HG02870 (cell line): ENCODE data around the gene ISCU.
A peak's percentile ranks its signal among the peaks of the same experiment; 100 is the strongest.
"Not testable (repeated sequence)": the region's sequence is repeated elsewhere in the genome, so short reads cannot be mapped to it uniquely, and the experiment has no call there.

ENCODE experiments used
- ATAC-seq: cut with Tn5 transposase; IDR thresholded peaks from one replicate; pipeline ENCODE4 v1.9.1; 2021; ENCODE audit warnings: mild to moderate bottlenecking, moderate library complexity; ENCODE audit not compliant: unreplicated experiment

The ISCU gene

DNA sequence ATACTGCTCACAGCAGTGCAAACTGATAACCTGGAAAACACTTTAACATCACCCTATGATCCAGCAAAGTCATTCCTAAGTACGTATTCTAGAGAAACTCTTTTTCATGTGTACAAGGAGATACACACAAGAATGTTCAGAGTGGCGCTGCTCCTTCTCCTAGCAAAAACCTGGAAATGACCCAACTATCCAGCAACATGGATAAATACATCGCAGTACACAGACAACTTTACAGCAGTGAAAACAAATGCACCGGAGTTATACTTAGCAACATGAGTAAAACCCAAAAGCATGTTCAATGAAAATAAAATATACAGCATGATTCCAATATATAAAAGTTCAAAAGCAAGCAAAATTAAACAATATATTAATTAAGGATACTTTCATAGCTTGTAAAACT, 20.1 kb upstream of the ISCU start:
- no peak for ATAC-seq

DNA sequence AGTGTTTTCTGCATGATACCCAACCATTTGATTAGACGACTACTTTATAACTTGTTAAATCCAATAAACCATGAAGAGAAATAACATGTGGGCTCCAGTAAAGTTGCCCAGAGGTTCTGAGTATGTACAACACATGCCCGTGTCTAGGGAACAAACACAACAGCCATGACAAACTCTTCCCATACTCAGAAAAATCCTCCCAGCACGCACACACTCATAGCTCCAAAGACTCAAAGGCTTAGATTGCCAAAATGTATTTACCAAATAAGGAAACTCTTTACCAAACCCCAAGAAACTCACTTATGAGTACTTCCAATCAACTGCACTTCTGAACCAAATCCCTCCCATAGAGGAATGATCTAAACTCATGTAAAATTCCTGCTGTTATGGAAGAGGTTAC, 18.7 kb upstream of the ISCU start:
- no peak for ATAC-seq

DNA sequence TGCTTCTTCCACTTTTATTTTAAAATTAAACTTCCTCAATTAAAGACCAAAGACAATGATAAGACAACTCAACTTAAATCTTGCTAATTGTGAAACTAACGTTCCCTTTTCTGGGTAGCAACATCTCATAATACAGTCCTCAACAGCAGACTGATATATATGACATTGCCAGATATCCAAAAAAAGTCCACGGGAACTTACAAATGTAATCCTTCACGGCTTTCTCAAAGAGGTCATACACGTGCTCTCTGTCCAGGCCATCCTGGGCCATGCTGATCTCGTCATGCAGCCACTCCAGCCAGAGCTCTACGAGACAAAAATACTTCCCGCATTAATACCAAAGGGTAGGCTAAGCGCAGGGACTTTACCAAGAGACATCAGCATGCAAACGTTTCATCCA, 14.7 kb upstream of the ISCU start:
- no peak for ATAC-seq

DNA sequence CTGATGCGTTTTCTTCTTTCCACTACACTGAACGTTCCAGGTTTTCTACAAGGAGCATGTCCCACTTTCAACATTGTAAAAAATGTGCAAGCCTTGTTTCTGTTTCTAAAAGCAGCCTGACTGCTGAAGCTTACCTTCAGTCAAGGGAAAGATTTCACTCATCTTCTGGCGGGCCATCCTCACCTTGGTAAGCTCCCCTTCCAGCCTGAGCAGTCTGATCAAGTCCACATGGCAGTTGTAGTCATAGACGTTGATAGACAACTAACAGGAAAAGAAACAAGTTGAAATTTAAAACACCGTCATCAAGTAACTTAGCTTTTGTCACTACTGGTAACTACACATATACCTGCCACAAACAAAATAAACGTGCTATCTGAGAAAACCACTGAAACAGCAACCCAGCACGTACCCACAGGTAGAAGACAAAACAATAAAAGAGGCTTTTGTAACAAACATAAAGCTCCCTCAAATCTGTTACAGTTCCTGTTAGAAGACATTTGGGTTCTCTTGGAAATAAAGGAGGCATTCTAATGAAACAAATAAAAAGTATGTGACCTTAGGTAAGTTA, 13.4 kb upstream of the ISCU start:
- no peak for ATAC-seq

DNA sequence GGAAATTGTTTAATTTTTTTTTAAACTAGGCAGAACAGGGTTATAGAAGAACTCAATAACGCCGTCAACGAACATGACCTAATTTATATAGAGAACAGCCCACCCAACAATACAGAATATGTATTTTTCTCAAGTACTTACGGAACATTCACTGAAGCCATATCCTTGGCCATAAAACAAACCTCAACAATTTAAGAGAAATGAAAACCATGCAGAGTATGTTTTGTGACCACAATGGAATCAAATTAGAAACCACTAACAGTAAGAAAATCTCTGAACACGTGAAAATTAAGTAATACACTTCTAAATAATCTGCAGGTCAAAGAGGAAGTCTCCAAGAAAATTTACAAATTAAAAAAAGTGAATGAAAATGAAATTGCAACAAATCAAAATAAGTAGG, 10.9 kb upstream of the ISCU start:
- no peak for ATAC-seq

DNA sequence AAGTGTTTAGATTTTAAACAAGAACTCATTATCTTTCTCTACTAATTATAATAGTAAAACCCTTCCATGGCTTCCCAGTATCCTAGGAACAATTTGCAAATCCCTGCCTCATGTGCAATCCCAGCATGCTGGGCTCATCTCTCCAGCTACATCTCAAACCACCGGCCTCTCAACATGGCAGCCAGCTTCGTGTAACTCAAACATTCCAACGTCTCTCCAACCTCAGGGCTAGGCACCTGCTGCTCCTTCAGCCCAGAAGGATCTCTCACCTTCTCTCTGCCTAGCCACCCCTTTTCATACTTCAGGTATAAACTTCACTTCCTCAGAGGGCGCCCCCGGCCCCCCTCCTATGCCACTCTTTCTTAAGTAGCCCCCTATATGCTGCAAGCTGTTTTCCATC, 8.6 kb upstream of the ISCU start:
- no peak for ATAC-seq

DNA sequence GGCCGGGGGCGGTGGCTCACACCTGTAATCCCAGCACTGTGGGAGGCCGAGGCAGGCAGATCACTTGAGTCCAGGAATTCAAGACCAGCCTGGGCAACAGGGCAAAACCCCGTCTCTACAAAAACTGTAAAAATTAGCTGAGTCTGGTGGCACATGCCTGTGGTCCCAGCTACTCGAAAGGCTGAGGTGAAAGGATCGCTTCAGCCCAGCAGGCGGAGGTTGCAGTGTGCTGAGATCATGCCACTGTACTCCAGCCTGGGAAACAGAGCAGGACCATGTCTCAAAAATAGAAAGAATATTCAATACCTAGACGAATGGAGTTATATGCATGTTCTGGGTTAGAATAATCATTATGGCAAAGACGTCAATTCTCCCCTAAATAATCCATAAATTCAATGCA, 7.0 kb upstream of the ISCU start:
- not testable (repeated sequence) for ATAC-seq

DNA sequence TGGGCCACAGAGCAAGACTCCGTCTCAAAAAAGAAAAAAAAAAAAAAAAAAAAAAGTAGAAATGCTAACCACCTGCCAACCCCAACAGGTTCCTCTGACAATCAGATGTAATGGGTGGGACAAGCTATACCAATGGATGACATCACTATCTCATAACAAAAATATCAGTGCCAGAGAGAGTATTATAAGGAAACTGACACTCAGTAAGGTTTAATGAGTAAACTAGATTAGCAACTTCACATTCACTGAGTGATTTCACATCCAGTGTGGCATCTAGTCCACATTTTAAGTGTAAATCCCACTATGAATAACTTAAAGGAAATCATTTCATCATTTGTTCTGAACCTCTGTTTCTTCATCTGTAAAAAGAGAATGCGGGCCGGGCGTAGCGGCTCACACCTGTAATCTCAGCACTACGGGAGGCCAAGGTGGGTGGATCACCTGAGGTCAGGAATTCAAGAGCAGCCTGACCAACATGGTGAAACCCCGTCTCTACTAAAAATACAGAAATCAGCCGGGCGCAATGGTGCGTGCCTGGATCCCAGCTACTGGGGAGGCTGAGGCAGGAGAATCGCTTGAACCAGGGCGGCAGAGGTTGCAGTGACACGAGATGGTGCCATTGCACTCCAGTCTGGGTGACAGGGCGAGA, 3.3 kb upstream of the ISCU start:
- no peak for ATAC-seq

DNA sequence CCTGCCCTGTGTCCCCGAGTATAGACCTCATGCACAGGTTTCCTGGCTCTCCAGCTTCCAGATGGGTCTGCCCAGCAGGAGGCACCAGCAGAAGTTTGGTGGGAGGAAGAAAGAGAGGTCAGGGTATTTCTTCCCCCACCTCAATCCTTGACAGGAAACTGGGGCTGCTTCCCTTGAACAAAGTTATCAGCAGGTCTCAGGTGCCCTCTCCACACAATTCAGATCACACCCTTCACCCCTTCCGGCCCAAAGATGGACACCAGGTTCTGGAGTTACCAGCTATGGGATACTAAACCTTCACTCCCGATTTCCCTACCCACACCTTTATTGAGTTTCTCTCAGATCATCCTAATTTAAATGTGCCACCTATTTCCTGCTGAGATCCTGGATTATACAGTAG, 2.6 kb upstream of the ISCU start:
- ATAC-seq = no peak

DNA sequence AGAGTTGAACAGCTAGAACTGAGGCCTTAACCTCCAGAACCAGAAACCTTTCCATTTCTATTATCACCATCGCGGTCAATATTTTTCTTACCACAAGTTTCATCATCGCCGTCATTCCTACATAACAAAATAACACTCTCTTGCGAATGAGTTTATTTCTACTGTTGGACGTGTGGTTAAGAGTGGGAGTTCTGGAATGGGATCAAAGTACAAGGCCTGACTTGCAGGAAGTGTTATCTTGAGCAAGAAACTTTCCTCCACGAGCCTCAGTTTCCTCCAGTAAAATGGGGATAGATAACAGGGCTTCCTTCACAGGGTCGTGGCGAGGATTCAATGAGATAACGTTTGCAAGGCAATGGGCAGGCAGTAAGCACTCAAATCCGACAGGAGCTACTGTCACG, 2.1 kb upstream of the ISCU start:
- no peak for ATAC-seq

DNA sequence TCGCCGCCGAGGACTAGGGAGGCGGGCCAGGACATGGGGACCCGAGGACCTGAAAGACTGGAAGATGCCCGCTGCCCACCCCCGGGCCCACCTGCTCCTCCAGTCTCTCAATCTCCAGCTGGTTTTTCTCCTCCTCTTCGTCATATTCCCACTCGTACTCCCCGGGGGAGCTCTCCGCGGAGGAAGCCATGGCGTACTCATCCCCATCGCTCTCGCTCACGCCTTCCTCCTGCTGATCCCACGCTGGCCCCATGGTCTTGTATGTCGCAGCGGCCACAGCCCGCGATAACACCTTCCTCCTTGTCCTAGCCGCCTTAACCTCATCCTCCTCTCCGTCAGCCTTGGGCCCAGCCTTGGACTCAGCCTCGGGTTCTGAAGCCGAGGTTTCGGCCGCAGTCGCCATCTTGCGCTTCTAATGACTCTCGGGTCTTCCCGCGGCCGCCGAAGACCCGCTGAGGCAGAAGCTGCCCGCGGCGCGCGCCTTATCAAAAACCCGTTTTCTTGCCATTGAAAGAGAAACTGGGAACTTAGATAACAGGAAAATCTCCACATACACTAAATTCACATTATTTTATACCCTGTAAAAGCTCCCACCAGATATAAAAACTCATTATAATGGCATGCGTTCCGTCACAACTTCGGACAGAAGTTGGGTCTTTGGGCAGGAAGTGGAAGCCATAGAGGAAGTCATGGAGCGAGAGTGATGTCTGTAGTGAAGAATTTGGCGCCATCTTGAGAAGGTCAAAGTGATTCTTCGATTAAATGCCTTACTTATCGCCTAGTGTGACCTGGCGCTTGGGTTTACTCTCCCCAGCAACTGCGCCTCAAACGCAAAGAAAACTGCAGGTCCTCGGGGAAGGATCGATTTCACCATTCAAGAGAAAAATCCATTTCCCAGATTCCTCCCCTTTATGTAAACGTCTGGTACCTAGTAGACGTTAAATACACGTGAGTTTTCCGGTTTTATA, 1.4 kb upstream of the ISCU start, which contains the start of gene SART3:
SART3 (minus strand) TSS at position 422 of the 968 bp plus-strand sequence; CDS start at position 403, 19 bp downstream.
- peak; percentile 42 for ATAC-seq

DNA sequence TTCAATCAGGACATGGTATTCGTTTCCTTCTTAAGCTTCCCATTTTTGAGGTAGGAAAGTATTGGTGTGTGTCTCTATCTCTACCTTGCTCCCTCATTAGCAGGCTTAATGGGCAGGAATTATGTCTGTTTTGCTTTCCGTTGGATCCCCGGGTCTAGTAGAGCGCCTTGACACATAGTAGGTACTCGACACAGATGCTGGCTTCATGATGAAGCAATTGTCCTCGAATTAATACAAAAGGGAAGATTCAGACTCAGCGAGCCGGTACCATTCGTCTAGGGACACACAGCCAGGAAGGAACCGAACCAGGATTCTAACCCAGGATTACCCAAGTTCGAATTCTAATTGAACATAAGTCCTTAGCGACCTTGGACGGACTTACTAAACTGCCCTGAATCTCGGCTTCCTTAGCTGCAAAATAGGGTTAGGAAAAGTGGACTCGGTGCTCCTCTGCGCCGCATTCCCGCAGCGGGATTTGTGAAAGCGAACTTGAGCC, 496 bp upstream of the ISCU start:
- peak; percentile 4 for ATAC-seq

DNA sequence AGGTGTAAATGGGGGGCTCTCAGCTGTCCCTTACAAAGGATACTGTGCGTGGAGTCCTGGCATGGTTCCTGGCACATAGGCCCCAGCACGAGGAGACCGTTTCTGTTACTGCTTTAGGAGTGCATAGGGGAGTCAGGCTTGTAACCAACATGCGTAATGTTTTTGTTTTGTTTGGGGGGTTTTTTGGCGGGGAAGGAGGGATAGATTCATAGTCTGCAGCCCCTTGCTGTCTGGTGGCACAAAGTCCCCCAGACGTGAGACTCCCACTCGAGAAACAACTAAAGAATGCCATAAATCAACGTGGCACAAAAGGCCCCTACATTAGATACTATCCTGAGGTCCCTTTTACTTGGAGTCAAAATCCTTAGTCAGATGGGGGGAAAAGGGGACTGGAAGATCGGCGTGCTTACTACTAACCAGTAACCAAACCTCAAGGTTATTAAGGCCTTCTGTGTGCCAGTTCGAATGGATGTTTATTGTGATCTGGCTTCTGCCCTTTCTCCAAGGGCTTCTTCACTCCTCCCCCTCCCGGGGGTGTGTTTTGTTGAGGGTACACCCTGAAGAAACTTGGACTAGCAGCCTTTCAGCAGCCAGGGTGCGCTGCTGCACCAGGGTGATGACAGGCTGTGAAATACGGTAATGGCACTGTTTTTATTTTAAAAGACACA, 874 bp downstream of the ISCU start:
- ATAC-seq = peak; percentile 28

DNA sequence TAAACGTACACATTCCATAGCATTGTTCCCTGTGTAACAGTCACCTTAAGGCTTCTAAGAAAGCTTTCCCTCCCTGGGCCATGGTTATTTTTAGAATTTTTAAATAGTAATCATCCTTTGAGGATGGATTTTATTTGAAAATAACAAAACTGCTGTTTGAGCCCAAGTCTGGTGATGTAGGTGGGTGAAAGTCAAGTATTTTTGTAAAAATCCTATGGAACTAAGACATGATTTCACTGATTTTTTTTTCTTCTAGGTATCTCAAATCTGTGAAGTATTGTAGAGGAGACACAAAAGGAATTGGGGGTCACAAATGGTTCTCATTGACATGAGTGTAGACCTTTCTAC, 1.4 kb downstream of the ISCU start:
- ATAC-seq = no peak

DNA sequence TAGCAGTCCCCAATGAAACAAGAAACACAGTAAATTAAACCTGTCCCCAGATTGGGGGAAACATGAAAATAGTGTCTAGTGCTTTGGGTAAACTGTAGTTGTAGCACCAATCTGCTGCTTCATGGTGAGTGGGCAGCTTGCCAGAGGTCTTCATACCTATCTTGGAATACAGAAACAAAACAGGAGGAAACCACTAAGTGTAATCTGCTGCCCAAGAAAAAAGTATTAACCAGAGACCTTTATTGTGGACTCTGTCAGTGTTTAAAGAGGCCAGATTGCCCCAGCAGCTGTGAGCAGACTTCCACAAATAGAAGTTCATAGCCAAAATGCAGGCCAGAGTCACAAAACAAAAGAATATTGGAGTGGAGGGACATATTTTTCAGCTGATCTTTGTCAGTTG, 2.3 kb downstream of the ISCU start:
- ATAC-seq = no peak

DNA sequence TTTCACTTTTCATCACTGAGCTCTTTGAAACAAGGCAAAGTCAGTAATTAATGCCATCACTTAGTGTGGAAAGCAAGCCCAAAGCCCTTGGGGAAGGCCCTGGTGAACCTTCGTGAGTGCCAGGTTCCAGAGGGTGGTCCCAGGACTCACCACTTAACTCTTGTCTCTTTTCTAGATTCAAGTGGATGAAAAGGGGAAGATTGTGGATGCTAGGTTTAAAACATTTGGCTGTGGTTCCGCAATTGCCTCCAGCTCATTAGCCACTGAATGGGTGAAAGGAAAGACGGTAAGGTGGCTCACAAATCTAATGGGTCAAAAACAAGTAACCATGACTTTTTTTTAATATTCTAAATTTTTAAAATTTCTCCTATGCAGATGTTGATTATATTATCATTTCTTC, 2.8 kb downstream of the ISCU start:
- no peak for ATAC-seq

DNA sequence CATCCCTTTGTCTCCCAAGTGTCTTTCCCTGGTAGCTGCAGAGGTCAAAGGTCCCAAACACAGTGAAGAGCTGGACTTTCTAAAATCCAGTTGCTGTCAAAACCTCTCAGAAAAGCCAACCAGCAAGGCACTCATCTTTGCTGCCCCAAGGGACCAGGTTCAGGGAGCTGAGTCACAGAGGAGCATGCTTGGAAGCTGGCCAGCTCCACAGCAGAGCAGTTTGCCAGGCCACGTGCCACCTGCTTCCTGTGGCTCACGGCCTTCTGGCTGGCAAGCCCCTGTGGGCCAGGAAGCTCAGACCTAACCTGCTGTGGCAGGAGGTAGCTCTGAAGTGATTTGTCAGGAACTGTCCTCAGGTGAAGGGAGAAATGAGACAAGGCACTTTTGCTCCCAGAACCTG, 3.6 kb downstream of the ISCU start:
- no peak for ATAC-seq

DNA sequence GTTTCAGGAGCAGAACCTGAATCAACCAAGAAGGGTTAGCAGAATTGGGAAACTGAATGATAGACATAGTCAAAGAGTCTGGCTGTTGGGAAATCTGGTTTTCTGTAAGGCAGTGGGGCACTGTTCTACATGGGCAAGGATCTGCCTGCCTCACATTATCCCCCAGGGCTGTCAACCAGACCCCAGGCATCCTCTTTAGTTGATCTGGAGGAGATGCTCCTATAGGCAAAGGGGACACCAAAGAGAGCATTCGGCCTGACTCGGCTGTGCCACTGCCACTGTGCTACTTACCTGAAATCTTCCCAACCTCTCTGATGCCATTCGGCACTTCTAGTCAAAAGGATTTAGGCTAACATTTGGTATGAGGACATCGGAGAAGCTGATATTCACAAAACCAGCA, 4.1 kb downstream of the ISCU start:
- ATAC-seq = no peak

DNA sequence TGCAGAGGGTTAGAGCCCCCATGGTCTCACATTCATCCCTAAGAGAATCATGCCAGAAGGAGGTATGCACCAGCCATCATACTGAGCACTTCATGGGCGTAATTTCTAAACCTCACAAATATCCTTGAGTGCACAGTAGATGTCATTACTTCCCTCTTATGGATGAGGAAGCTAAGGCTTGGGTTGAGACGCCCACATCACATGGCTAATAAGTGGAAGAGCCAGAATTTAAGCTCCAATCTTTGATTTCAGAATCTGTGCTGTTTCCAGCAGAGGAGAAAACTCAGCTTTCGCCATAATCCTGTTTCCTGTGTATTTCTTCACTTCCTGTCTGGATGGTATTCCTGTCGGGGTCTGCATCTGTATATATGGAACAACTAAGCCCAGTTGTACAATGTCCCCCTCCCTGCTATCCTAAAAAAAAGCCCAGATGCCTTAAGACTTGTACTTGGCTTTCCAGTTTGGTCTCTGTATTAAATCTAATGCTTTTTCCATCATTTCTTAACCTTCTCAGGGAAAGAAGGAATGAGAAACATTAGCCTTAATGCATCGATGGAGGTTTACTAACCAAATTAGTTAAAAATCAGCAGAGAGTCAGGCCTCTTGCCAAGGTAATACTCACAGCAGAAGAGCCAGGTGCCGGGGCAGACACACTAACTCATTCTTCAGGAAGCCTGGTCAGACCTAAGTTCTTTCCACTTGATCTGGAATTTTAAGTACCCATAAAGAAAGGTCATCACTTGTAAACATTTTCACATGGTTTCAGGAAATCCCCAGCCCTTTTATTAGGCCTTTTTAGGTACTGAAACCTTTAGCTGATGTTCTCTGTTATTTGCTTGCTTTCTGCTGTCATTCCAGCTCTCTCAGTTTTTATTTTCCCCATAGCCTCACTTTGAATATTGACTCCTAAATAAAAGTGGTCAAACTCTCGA, 5.3 kb downstream of the ISCU start:
- no peak for ATAC-seq
